ENCODE results near the gene PAPSS2. TPM values are rescaled to one million over a fixed set of nuclear protein-coding genes. Genes with fewer than 3 reads are reported as not detected.

The PAPSS2 gene
- total and polyA plus RNA-seq, 12 donors = 55.0 to 775 (median 243) TPM

- WGBS, 4 donors = 73 to 81% (median 79%) methylated on average over 8 of the region's 8 CpGs
- Histone ChIP-seq H3K9me3 (replicated peaks in 1 of 3) (no peaks in the 10 kb centered on the region), H3K36me3 (replicated peaks in 1 of 2) (no peaks in the 10 kb centered on the region), H3K27ac (no peak overlapping the region), H3K4me1 (replicated peaks in 1 of 2) (peaks cover under 1 to 46% of the 10 kb centered on the region in 2 donors), H3K27me3 (no peaks in the 10 kb centered on the region), H3K4me3 (no peak overlapping the region)
- no peak for TF ChIP-seq POLR2A (IDR thresholded peaks at IDR 0.05)
- TF ChIP-seq CTCF (IDR thresholded peaks at IDR 0.05) = no peak
- intact Hi-C loops (cut with DNase I) = no loop called here
- DNase-seq = no peak
Observed at GRCh38 chr10:87675396-87676376, 16.0 kb downstream of the PAPSS2 start.

DNA sequence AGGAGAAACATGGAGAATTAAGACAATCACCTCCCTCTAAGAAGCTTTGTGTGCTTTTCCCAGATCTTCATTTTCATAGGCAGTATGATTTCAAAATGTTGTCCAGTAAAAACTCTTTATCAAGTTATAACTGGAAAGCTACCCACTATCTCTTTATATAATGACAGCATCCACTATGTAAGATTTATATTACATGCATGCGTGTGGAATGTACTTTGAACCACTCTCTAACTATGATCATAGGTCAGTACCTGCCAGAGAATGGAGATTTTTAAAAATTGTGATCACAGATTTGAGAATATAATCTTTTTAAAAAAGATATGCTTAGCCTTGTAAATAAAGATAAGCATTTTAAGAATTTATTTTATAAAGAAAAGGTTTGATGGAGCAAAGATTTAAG lies 17.9 kb downstream of the PAPSS2 start:
- TF ChIP-seq CTCF (IDR thresholded peaks at IDR 0.05) (no peak), POLR2A (IDR thresholded peaks at IDR 0.05) (no peak)
- Histone ChIP-seq H3K4me1 (replicated peaks in 1 of 2) (peaks cover 0 to 27% of the 10 kb centered on the region in 2 donors), H3K36me3 (replicated peaks in 1 of 2) (no peaks in the 10 kb centered on the region)

DNA sequence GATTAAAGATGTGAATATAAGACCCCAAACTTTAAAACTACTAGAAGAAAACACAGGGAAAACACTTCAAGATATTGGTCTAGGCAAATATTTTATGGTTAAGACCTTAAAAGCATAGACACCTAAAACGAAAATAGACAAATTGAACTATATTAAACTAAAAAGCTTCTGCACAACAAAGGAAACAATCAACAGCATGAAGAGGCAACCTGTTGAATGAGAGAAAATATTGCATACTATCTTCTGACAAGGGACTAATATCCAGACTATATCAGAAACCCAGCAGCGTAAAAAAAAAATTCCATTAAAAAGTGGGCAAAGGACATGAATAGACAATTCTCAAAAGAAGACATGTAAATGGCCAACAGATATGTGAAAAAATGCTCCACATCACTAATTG lies 18.6 kb downstream of the PAPSS2 start:
- TF ChIP-seq POLR2A (IDR thresholded peaks at IDR 0.05) (no peak), CTCF (IDR thresholded peaks at IDR 0.05) (no peak)
- no peaks in the 10 kb centered on the region for H3K36me3 ChIP-seq (replicated peaks in 1 of 2)
- H3K9me3 ChIP-seq (replicated peaks in 1 of 3) = no peaks in the 10 kb centered on the region
- no peaks in the 10 kb centered on the region for H3K27me3 ChIP-seq
- peaks cover 0 to 27% of the 10 kb centered on the region in 2 donors for H3K4me1 ChIP-seq (replicated peaks in 1 of 2)
- WGBS, 4 donors = 93 to 99% (median 96%) methylated on average over 2 of the region's 2 CpGs
- DNase-seq = no peak
- intact Hi-C loops (cut with DNase I) = no loop called here
- no peak overlapping the region for H3K4me3 ChIP-seq
- H3K27ac ChIP-seq = no peak overlapping the region

More for the DNA sequence above, 17.9 kb downstream of the PAPSS2 start:
- WGBS, 4 donors = 88 to 97% (median 93%) methylated on average over 1 of the region's 1 CpG
- H3K27me3 ChIP-seq = no peaks in the 10 kb centered on the region
- H3K4me3 ChIP-seq = no peak overlapping the region
- H3K9me3 ChIP-seq (replicated peaks in 1 of 3) = no peaks in the 10 kb centered on the region
- intact Hi-C loops (cut with DNase I) = no loop called here
- H3K27ac ChIP-seq = no peak overlapping the region
- DNase-seq = no peak

- Histone ChIP-seq H3K27me3 (no peaks in the 10 kb centered on the region), H3K9me3 (replicated peaks in 1 of 3) (no peaks in the 10 kb centered on the region), H3K36me3 (replicated peaks in 1 of 2) (no peaks in the 10 kb centered on the region), H3K4me1 (replicated peaks in 1 of 2) (peaks cover 10 to 18% of the 10 kb centered on the region in 2 donors), H3K27ac (no peak overlapping the region), H3K4me3 (no peak overlapping the region)
- TF ChIP-seq POLR2A (IDR thresholded peaks at IDR 0.05) (no peak), CTCF (IDR thresholded peaks at IDR 0.05) (no peak)
- 94 to 98% (median 95%) methylated on average over 4 of the region's 4 CpGs for WGBS, 4 donors
- intact Hi-C loops (cut with DNase I) = no loop called here
- DNase-seq = no peak
Observed at GRCh38 chr10:87683356-87683755, 23.7 kb downstream of the PAPSS2 start.
